A172 (cell line): ENCODE results near the gene TNRC6B. TPM values are rescaled to one million over a fixed set of nuclear protein-coding genes. Genes with fewer than 3 reads are reported as not detected.

ENCODE experiments used
- DNase-seq: peaks from one replicate; pipeline ENCODE4 v3.0.0-alpha.2; 2015; ENCODE audit warnings: low spot score
- total RNA-seq: library from RNA; depleted of rRNA; stranded (reverse); fragments of >200 nt; shearing (Covaris generic); gene quantifications from 2 replicates; pipeline ENCODE4 v1.2.3, GENCODE V29; 2014

TNRC6B gene
- total RNA-seq, 1 experiment from 2014 or later = 13.8 TPM

DNA sequence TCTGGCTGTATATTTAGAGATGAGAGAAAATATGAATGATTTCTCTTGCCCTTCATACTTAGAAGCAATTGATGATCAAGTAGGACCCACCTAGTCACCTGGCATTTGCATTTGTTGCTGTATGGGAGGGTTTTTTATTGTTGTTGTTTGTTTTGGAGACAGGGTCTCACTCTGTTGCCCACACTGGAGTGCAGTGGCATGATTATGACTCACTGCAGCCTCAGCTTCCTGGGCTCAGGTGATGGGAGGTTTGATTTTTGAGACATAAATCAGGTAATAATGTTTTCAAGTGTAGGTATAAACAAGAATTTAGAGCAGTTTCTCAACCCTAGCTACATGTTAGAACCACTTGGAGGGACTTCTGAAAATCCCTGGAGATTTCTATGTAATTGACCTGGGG, 63.0 kb downstream of the TNRC6B start:
- no peak for DNase-seq

GRCh38 chr22:40241200-40241763, 63.6 kb downstream of the TNRC6B start:
- no peak for DNase-seq

- no peak for DNase-seq
These were observed 66.2 kb downstream of the TNRC6B start for GRCh38 chr22:40243891-40244290.

- DNase-seq = no peak
These were observed 66.9 kb downstream of the TNRC6B start for GRCh38 chr22:40244586-40244985.

DNA sequence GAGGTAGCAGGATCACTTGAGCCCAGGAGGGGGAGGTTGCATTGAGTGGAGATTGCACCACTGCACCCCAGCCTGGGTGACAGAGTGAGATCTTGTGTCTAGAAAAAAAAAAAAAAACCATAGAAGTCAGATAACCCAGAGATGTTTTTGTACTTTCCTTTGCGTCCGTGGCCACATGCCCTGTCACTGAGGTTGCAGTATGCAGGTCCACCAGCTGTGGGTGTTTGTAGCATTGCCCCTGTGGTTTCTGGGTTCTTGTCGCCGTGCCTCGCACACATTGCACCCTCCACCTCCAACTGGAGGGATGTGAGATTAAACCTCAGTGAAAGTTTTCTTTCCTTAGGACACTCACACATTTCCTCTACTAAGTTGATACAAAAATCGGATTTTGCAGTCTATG, 70.3 kb downstream of the TNRC6B start:
- DNase-seq = no peak

DNA sequence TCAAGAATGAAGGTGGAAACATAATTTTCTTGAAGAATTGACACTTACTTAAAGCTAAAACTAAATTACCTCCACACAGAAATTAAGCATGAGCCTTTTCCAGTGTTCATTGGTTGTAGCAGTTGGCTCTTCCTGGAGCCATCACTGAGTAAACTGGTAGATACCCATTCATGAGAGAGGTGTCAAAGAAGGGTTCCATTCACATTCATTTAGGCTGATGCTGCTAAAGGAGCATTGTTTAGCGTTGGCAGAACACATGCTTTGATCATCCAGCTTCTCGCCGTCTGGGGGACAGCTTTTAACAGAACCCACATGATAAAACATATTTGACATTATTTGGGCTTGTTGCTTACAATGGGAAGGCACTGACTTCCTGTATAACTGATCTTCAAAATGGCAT, 71.6 kb downstream of the TNRC6B start:
- DNase-seq = no peak

DNA sequence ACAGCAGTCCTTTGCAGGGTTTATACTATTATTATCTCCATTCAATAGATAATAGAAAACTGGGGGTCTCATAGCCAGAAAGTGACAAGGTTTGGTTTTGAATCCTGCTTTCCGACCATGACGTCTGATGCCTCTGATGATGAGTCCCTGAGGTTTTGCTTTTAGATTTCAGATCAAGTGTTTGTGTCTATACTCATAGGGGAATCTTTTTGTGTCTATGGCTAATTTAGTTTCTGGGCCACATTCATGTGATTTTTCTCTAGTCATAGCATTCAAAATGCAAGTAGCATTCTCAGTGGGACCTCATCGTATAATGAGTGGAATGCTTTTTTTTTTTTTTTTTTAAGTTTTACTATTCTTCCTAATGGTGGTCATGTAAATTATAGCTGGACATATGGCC, 72.9 kb downstream of the TNRC6B start:
- DNase-seq = no peak

GRCh38 chr22:40251106-40251505, 73.4 kb downstream of the TNRC6B start:
- DNase-seq = no peak

- DNase-seq = no peak
These were observed 74.4 kb downstream of the TNRC6B start for GRCh38 chr22:40252146-40252545.

DNA sequence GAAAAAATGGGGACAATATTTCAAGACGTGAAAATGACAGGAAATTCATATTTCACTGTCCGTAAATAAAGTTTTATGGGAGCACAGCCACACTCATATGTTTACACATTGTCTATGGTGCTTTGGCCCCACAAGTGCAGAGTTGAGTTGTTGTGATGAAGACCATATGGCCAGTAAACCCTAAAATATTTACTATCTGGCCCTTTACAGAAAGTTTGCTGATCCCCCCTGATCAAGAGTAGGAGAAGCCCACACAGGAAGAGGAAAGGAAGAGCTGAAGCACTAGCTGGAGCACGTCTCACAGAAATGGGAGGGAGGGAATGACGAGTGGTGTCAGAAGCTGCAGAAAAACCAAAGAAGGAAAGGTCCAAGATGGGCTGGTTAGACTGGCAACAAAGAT, 78.8 kb downstream of the TNRC6B start:
- DNase-seq = no peak

- no peak for DNase-seq
These were observed 80.3 kb downstream of the TNRC6B start for GRCh38 chr22:40258017-40258416.

DNA sequence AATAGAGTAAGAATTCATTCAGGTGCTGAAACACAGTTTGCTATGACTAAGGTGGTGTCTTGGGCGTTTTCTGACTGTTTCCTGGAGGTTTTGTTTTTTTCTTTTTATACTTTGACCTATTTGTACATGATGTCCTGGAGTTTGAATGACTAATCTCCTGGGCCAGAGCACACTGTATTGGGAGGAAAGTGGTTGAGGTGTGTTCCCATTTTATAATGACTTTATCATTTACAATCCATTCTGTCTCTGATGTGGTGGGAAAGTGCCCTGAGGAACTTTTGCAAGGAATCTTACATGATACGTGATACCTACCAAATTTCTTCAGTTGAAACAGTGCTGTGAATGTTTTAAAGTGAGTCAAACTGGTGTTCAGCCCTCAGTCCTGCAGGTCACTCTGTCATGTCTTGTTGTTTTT, 80.8 kb downstream of the TNRC6B start:
- no peak for DNase-seq

GRCh38 chr22:40261783-40262182, 84.1 kb downstream of the TNRC6B start:
- DNase-seq = no peak

- peak; percentile 2 for DNase-seq
These were observed 85.5 kb downstream of the TNRC6B start for GRCh38 chr22:40263191-40263590.

DNA sequence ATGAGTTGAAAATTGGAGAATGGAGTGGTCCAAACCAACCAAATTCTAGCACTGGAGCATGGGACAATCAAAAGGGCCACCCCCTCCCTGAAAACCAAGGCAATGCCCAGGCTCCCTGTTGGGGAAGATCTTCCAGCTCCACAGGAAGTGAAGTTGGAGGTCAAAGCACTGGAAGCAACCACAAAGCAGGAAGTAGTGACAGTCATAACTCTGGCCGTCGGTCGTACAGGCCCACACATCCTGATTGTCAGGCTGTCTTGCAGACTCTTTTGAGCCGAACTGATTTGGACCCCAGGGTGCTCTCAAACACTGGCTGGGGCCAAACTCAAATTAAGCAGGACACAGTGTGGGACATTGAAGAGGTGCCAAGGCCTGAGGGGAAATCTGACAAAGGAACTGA, 88.1 kb downstream of the TNRC6B start:
- no peak for DNase-seq

DNA sequence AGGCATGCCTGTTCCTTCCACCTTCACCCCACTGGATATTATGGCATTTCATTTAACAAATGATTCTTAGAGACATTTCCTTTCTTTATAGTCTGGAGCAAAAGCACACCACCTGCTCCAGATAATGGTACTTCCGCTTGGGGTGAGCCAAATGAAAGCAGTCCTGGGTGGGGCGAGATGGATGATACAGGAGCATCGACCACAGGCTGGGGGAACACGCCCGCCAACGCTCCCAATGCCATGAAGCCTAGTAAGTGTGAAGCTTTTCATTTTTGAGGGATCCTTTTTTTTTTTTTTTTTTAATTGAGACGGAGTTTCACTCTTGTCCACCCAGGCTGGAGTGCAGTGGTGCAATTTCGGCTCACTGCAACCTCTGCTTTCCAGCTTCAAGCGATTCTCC, 92.3 kb downstream of the TNRC6B start:
- no peak for DNase-seq

- DNase-seq = no peak
These were observed 93.1 kb downstream of the TNRC6B start for GRCh38 chr22:40270748-40271373.

GRCh38 chr22:40271440-40271839, 93.7 kb downstream of the TNRC6B start:
- no peak for DNase-seq

DNA sequence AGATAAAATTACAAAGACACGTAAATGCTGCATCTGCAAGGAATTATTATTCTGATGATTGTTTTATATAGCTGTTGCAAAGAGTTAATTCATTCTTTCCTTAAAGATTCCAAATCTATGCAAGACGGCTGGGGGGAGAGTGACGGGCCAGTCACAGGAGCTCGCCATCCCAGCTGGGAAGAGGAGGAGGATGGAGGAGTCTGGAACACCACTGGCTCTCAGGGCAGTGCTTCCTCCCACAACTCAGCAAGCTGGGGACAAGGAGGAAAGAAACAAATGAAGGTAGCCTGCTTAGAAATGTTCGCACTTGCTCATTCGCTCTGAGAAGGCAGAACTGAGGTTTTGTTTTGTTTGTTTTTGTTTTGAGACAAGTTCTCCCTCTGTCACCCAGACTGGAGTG, 95.6 kb downstream of the TNRC6B start:
- DNase-seq = no peak

DNA sequence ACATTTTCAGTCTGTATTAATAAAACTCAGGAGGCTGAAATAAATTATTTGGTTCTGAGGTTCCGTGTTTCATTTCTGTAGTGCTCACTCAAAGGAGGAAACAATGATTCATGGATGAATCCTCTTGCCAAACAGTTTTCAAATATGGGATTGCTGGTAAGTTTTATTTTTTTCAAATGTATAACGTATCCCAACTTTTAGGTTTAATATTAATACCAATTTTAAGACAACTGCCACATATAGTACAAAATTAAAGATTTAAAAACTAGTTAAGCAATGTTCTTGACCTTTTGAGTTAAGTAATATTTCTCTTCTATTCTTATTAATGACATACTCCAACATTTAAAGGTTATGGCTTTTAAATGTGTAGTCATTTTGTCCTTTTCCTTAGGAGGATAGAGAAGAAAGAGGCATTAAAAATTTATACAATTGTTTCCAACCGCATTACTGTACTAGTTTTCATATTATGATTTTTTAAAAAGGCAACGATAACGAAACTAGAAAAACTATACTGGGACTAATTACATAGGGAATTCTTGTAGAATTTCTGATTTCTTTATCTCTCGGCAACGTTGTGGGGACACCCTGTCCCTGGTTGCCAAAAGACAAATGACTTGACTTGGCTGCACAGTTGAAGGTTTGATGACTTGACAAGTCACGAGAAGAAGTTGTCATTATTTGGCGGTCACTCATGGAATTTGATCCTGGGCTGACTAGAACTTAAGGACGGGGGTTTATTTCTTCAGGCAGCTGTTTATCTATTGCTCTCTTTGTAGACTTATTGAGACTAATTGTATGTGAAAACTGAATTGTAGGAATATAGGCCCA, 99.5 kb downstream of the TNRC6B start:
- no peak for DNase-seq

GRCh38 chr22:40279017-40279416, 101.3 kb downstream of the TNRC6B start:
- DNase-seq = no peak

DNA sequence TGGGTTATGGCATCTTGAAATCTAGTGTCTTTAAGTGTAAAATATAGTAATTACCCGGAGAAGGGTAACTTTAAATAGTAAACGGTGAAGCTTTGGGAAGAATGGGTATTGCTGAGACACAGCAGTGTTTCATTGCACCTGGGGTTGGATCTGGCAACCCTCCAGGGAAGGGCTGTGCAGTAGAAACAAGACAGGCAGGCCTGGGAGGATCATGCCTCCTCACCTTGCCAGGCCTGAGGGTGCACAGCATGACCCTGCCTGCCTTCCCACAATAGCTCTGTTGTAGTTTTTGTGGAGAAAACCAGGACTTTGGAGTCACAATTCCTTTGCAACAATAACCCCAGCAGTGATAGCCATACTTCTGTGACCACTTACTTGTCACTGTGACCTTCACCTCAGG, 104.0 kb downstream of the TNRC6B start:
- DNase-seq = no peak

GRCh38 chr22:40285513-40285912, 107.8 kb downstream of the TNRC6B start:
- DNase-seq = no peak
